OCI-LY1 (cell line): ENCODE measurements around the gene ZNF79.

ENCODE experiments used
- EZH2 ChIP-seq: fragments of 200-600 bp; sonication (generic), shearing (Covaris generic); IDR thresholded peaks from 2 replicates; pipeline ENCODE4 v1.8.0; 2017; ENCODE audit warnings: borderline replicate concordance, mixed run types, mild to moderate bottlenecking, antibody characterized with exemption, low read length, moderate library complexity, mixed read lengths
- TF ChIP-seq, protein P1 (sequence below): fragments of 200-600 bp; sonication (generic), shearing (Covaris generic); IDR thresholded peaks from 2 replicates; pipeline ENCODE4 v1.5.1; 2017; ENCODE audit warnings: mild to moderate bottlenecking, antibody characterized with exemption, low read length, moderate library complexity, mixed read lengths

- TF ChIP-seq, protein P1, sequence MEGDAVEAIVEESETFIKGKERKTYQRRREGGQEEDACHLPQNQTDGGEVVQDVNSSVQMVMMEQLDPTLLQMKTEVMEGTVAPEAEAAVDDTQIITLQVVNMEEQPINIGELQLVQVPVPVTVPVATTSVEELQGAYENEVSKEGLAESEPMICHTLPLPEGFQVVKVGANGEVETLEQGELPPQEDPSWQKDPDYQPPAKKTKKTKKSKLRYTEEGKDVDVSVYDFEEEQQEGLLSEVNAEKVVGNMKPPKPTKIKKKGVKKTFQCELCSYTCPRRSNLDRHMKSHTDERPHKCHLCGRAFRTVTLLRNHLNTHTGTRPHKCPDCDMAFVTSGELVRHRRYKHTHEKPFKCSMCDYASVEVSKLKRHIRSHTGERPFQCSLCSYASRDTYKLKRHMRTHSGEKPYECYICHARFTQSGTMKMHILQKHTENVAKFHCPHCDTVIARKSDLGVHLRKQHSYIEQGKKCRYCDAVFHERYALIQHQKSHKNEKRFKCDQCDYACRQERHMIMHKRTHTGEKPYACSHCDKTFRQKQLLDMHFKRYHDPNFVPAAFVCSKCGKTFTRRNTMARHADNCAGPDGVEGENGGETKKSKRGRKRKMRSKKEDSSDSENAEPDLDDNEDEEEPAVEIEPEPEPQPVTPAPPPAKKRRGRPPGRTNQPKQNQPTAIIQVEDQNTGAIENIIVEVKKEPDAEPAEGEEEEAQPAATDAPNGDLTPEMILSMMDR, result no peak
- TF ChIP-seq EZH2, result no peak
These were observed 32.0 kb upstream of the ZNF79 start for GRCh38 chr9:127392166-127392565.
